Measurements from ENCODE around the gene ACTR3. TPM values are rescaled to one million over a fixed set of nuclear protein-coding genes. Genes with fewer than 3 reads are reported as not detected.

ACTR3 gene
- total RNA-seq, 1 experiment from 2014 or later, result 296 TPM

GRCh38 chr2:113973810-113974209, 83.9 kb downstream of the ACTR3 start:
- intact Hi-C loops (cut with micrococcal nuclease; ENCODE audit: unreplicated experiment), result loop anchor here (10.0 kb wide), 2 partner anchors 321 to 421 kb away; no protein-coding TSS in a partner anchor
- TF ChIP-seq, protein P1, sequence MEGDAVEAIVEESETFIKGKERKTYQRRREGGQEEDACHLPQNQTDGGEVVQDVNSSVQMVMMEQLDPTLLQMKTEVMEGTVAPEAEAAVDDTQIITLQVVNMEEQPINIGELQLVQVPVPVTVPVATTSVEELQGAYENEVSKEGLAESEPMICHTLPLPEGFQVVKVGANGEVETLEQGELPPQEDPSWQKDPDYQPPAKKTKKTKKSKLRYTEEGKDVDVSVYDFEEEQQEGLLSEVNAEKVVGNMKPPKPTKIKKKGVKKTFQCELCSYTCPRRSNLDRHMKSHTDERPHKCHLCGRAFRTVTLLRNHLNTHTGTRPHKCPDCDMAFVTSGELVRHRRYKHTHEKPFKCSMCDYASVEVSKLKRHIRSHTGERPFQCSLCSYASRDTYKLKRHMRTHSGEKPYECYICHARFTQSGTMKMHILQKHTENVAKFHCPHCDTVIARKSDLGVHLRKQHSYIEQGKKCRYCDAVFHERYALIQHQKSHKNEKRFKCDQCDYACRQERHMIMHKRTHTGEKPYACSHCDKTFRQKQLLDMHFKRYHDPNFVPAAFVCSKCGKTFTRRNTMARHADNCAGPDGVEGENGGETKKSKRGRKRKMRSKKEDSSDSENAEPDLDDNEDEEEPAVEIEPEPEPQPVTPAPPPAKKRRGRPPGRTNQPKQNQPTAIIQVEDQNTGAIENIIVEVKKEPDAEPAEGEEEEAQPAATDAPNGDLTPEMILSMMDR (IDR thresholded peaks at IDR 0.05; ENCODE audit: unreplicated experiment), result no peak
- DNase-seq, result no peak
- H3K36me3 Mint-ChIP-seq (ENCODE audit: insufficient read depth, unreplicated experiment), result peaks cover 55% of the 10 kb centered on the region
- BruUV-seq (replicated peaks), result no TSS peak
- no peak overlapping the region for H3K27ac Mint-ChIP-seq (ENCODE audit: unreplicated experiment)
- H3K4me1 Mint-ChIP-seq (ENCODE audit: low read depth, unreplicated experiment), result peaks cover 29% of the 10 kb centered on the region
- H3K27me3 Mint-ChIP-seq (ENCODE audit: unreplicated experiment), result no peaks in the 10 kb centered on the region
- H3K9me3 Mint-ChIP-seq (ENCODE audit: low read depth, unreplicated experiment), result no peaks in the 10 kb centered on the region
- no peak overlapping the region for H3K4me3 Mint-ChIP-seq (ENCODE audit: low read depth, unreplicated experiment)
- CTCF ChIA-PET, result no interaction called here

GRCh38 chr2:113974727-113975126, 84.8 kb downstream of the ACTR3 start:
- Mint-ChIP-seq H3K9me3 (ENCODE audit: low read depth, unreplicated experiment) (no peaks in the 10 kb centered on the region), H3K36me3 (ENCODE audit: insufficient read depth, unreplicated experiment) (peaks cover 55% of the 10 kb centered on the region), H3K27me3 (ENCODE audit: unreplicated experiment) (no peaks in the 10 kb centered on the region), H3K27ac (ENCODE audit: unreplicated experiment) (no peak overlapping the region), H3K4me3 (ENCODE audit: low read depth, unreplicated experiment) (no peak overlapping the region), H3K4me1 (ENCODE audit: low read depth, unreplicated experiment) (peaks cover 29% of the 10 kb centered on the region)
- CTCF ChIA-PET, result no interaction called here
- intact Hi-C loops (cut with micrococcal nuclease; ENCODE audit: unreplicated experiment), result loop anchor here (10.0 kb wide), 2 partner anchors 320 to 420 kb away; no protein-coding TSS in a partner anchor
- no peak for DNase-seq
- BruUV-seq (replicated peaks), result no TSS peak
- TF ChIP-seq, protein P1 (IDR thresholded peaks at IDR 0.05; ENCODE audit: unreplicated experiment), result no peak

GRCh38 chr2:113976277-113976928, 86.5 kb downstream of the ACTR3 start:
- no peak overlapping the region for H3K4me3 Mint-ChIP-seq (ENCODE audit: low read depth, unreplicated experiment)
- peaks cover 54% of the 10 kb centered on the region for H3K36me3 Mint-ChIP-seq (ENCODE audit: insufficient read depth, unreplicated experiment)
- BruUV-seq (replicated peaks), result no TSS peak
- TF ChIP-seq, protein P1 (IDR thresholded peaks at IDR 0.05; ENCODE audit: unreplicated experiment), result no peak
- no peaks in the 10 kb centered on the region for H3K27me3 Mint-ChIP-seq (ENCODE audit: unreplicated experiment)
- no peak for DNase-seq
- peaks cover 45% of the 10 kb centered on the region for H3K4me1 Mint-ChIP-seq (ENCODE audit: low read depth, unreplicated experiment)
- H3K27ac Mint-ChIP-seq (ENCODE audit: unreplicated experiment), result peak overlapping the region; percentile 53
- intact Hi-C loops (cut with micrococcal nuclease; ENCODE audit: unreplicated experiment), result loop anchor here (10.0 kb wide), 2 partner anchors 318 to 418 kb away; no protein-coding TSS in a partner anchor
- no peaks in the 10 kb centered on the region for H3K9me3 Mint-ChIP-seq (ENCODE audit: low read depth, unreplicated experiment)
- CTCF ChIA-PET, result interaction anchor here (1.1 to 2.1 kb wide), 2 partner anchors 11 to 220 kb away, joined by 3 to 4 read pairs; partner anchors contain the start of gene SLC35F5

- CTCF ChIA-PET, result interaction anchor here (0.6 to 2.1 kb wide), 9 partner anchors 8 to 574 kb away, joined by 3 to 44 read pairs (median 4); partner anchors contain the start of gene SLC35F5
- TF ChIP-seq, protein P1 (IDR thresholded peaks at IDR 0.05; ENCODE audit: unreplicated experiment), result no peak
- Mint-ChIP-seq H3K4me1 (ENCODE audit: low read depth, unreplicated experiment) (peaks cover 48% of the 10 kb centered on the region), H3K27ac (ENCODE audit: unreplicated experiment) (peak overlapping the region; percentile 97), H3K27me3 (ENCODE audit: unreplicated experiment) (no peaks in the 10 kb centered on the region), H3K9me3 (ENCODE audit: low read depth, unreplicated experiment) (no peaks in the 10 kb centered on the region), H3K4me3 (ENCODE audit: low read depth, unreplicated experiment) (no peak overlapping the region), H3K36me3 (ENCODE audit: insufficient read depth, unreplicated experiment) (peaks cover 56% of the 10 kb centered on the region)
- BruUV-seq (replicated peaks), result no TSS peak
- intact Hi-C loops (cut with micrococcal nuclease; ENCODE audit: unreplicated experiment), result loop anchor here (10.0 kb wide), 2 partner anchors 318 to 418 kb away; no protein-coding TSS in a partner anchor
- DNase-seq, result no peak
These were observed 87.3 kb downstream of the ACTR3 start for GRCh38 chr2:113977060-113977659.
